ENCODE results near the gene EFNA3.

EFNA3 gene

GRCh38 chr1:155135415-155136028 is 56.9 kb downstream of the EFNA3 start, which contains the start of gene SLC50A1 (continued):
- TF ChIP-seq ZNF132 (tag by site-specific recombination; IDR thresholded peaks at IDR 0.05; ENCODE audit: borderline replicate concordance) (no peak), ZNF514 (tag by site-specific recombination; IDR thresholded peaks at IDR 0.05) (no peak), ZNF610 (tag by site-specific recombination; IDR thresholded peaks at IDR 0.05; ENCODE audit: borderline replicate concordance) (no peak; the same call in 1 of the 2 replicates), SCRT1 (tag by site-specific recombination; IDR thresholded peaks at IDR 0.05; ENCODE audit: borderline replicate concordance) (no peak), ZBTB21 (tag by site-specific recombination; IDR thresholded peaks at IDR 0.05) (peak; percentile 4; the same call in 1 of the 2 replicates), ZFHX2 (tag by site-specific recombination; conservative IDR thresholded peaks at IDR 0.05) (peak; percentile 39), ZNF148 (tag by site-specific recombination; IDR thresholded peaks at IDR 0.05; ENCODE audit: borderline replicate concordance) (no peak), ZXDB (tag by site-specific recombination; IDR thresholded peaks at IDR 0.05) (no peak), ZNF529 (tag by site-specific recombination; IDR thresholded peaks at IDR 0.05; ENCODE audit: insufficient replicate concordance) (no peak), ZNF561 (tag by site-specific recombination; IDR thresholded peaks at IDR 0.05; ENCODE audit: borderline replicate concordance) (peak; percentile 54; the same call in 1 of the 2 replicates), KLF10 (tag by site-specific recombination; IDR thresholded peaks at IDR 0.05) (peak; percentile 71; the same call in 1 of the 2 replicates), ZNF518A (tag by site-specific recombination; conservative IDR thresholded peaks at IDR 0.05; ENCODE audit: low read depth) (peak; percentile 40; the same call in 1 of the 2 replicates), ZNF391 (tag by site-specific recombination; IDR thresholded peaks at IDR 0.05; ENCODE audit: borderline replicate concordance, low read depth) (no peak; the same call in 1 of the 2 replicates), ZBTB48 (tag by site-specific recombination; IDR thresholded peaks at IDR 0.05) (0 out of 2 replicates have a peak, but pooled peaks have one; percentile 41), ZNF324 (tag by site-specific recombination; IDR thresholded peaks at IDR 0.05) (peak; percentile 25; the same call in 1 of the 2 replicates), ZNF777 (tag by site-specific recombination; IDR thresholded peaks at IDR 0.05; ENCODE audit: borderline replicate concordance) (no peak), TSHZ1 (tag by site-specific recombination; IDR thresholded peaks at IDR 0.05; ENCODE audit: borderline replicate concordance) (no peak), ZNF76 (tag by site-specific recombination; IDR thresholded peaks at IDR 0.05; ENCODE audit: borderline replicate concordance, low read depth) (peak; percentile 62; the same call in 1 of the 2 replicates), ZNF670 (tag by site-specific recombination; IDR thresholded peaks at IDR 0.05; ENCODE audit: low read depth) (no peak), PRDM2 (tag by site-specific recombination; IDR thresholded peaks at IDR 0.05; ENCODE audit: borderline replicate concordance) (no peak), ZNF2 (tag by site-specific recombination; IDR thresholded peaks at IDR 0.05) (peak; percentile 36; the same call in 1 of the 2 replicates)

All from HEK293 (cell line).